Psoas muscle (tissue), 8 donors: ENCODE measurements around the gene POLR3GL. TPM values are rescaled to one million over a fixed set of nuclear protein-coding genes. Genes with fewer than 3 reads are reported as not detected.

ENCODE experiments used
- ATAC-seq, 4 donors: fragments of 200-7000 bp; cut with Tn5 transposase; one replicate each; pipeline ENCODE4 v1.9.1; 2020; ENCODE audit warnings: moderate library complexity in 3 of 4, mild to moderate bottlenecking in 2 of 4
- DNase-seq, 2 donors: peaks; one replicate each; pipeline ENCODE4 v3.0.0-alpha.2; 2020
- H3K27ac ChIP-seq: fragments of 200-600 bp; one replicate; pipeline ENCODE4 v1.8.0; 2022
- H3K27me3 ChIP-seq, 3 donors: fragments of 200-600 bp in 1 of 3; one replicate each; pipeline versions ENCODE4 v1.6.1 to v1.8.0; 2013 to 2022; ENCODE audit warnings: low read length in 2 of 3, mild to moderate bottlenecking in 2 of 3, moderate library complexity in 1 of 3; ENCODE audit not compliant: insufficient read depth in 3 of 3
- H3K36me3 ChIP-seq, 2 donors: fragments of 200-600 bp in 1 of 2; one replicate each; pipeline versions ENCODE4 v1.6.1 to v1.8.0; 2013 to 2022; ENCODE audit warnings: low read depth in 1 of 2, mild to moderate bottlenecking in 1 of 2, moderate library complexity in 1 of 2; ENCODE audit not compliant: insufficient read depth in 1 of 2
- H3K4me1 ChIP-seq: fragments of 200-600 bp; one replicate; pipeline ENCODE4 v1.8.0; 2022
- H3K4me3 ChIP-seq: fragments of 200-600 bp; one replicate; pipeline ENCODE4 v1.8.0; 2022; ENCODE audit warnings: mild to moderate bottlenecking
- H3K9me3 ChIP-seq: fragments of 200-600 bp; one replicate; pipeline ENCODE4 v1.8.0; 2022
- CTCF ChIP-seq: fragments of 200-600 bp; IDR thresholded peaks from one replicate; pipeline ENCODE4 v1.8.0; 2022; ENCODE audit warnings: antibody characterized with exemption
- WGBS, 3 donors: extraction: QIAGEN DNeasy Blood & Tissue Kit; methylation state at CpG; one replicate each; pipeline versions ENCODE4 v1.1.6 to v1.1.7; 2013; 5-methylcytosine and 5-hydroxymethylcytosine counted together
- intact Hi-C, 2 donors: fragments of 100-400 bp; cut with DNase I; formaldehyde crosslinking; loops; one replicate each; pipeline versions ENCODE4 v1.11.0 to v1.14.2; 2022
- polyA plus RNA-seq, 3 donors: library from polyadenylated mRNA; stranded (reverse); fragments of 200-250 nt; gene quantifications; one replicate each; pipeline ENCODE4 v1.2.3, GENCODE V29; 2013
- total RNA-seq, 4 donors: library from RNA; stranded (reverse); fragmentation: NEBNext Ultra II Directional in 2 of 4; extraction: Animal tissue kit (Norgen Biotek cat#: 25700) in 2 of 4; gene quantifications; one replicate each; pipeline versions ENCODE4 v1.2.1 to v1.2.4, GENCODE V29; 2021 to 2023
- donor health status: healthy with polysubstance abuse.
- donor health status: DM: no; HTN: no; CAD: no; lungs with moderate emphysema.
- donor health status: Bipolar disorder and iron deficiency.
- donor health status: healthy.
- donor health status: DM: yes; HTN: yes; CAD: no.
- donor health status: DM: no; HTN: no; CAD: no.
- donor health status: DM: no; HTN: no; CAD: no.
- donor health status: DM: yes; HTN: yes; CAD: no.

Gene POLR3GL
- total and polyA plus RNA-seq, 7 donors = 30.5 to 139 (median 59.9) TPM

GRCh38 chr1:145990249-145990855 is 25.9 kb downstream of the POLR3GL start:
- H3K27ac ChIP-seq = peak overlapping the region; percentile 98
- no peak overlapping the region for H3K4me3 ChIP-seq
- peaks cover 22% of the 10 kb centered on the region for H3K4me1 ChIP-seq
- H3K36me3 ChIP-seq = peaks cover 21 to 30% of the 10 kb centered on the region in 2 donors
- H3K9me3 ChIP-seq = no peaks in the 10 kb centered on the region
- H3K27me3 ChIP-seq = no peaks in the 10 kb centered on the region
- ATAC-seq (peak; percentile 18 to 26 (median 21)), DNase-seq (peak; percentile 59 to 81)
- intact Hi-C loops = no loop called here
- WGBS, 3 donors = 34 to 60% (median 35%) methylated on average over 7 of the region's 7 CpGs
- TF ChIP-seq CTCF = no peak

GRCh38 chr1:145991735-145992412 is 27.4 kb downstream of the POLR3GL start:
- H3K9me3 ChIP-seq = no peaks in the 10 kb centered on the region
- H3K27ac ChIP-seq = peak overlapping the region; percentile 98
- peaks cover 24 to 39% of the 10 kb centered on the region in 2 donors for H3K36me3 ChIP-seq
- DNase-seq (peak; percentile 36 to 67), ATAC-seq (peak; percentile 21 to 31 (median 29))
- peak overlapping the region; percentile 80 for H3K4me3 ChIP-seq
- no peaks in the 10 kb centered on the region for H3K27me3 ChIP-seq
- no peak for TF ChIP-seq CTCF
- peaks cover 10% of the 10 kb centered on the region for H3K4me1 ChIP-seq
- intact Hi-C loops = no loop called here
- 16 to 31% (median 20%) methylated on average over 10 of the region's 10 CpGs for WGBS, 3 donors

GRCh38 chr1:145992502-145992936 is 28.0 kb downstream of the POLR3GL start:
- Histone ChIP-seq H3K27me3 (no peaks in the 10 kb centered on the region), H3K27ac (peak overlapping the region; percentile 98), H3K9me3 (no peaks in the 10 kb centered on the region), H3K4me3 (peak overlapping the region; percentile 80), H3K4me1 (peaks cover 4% of the 10 kb centered on the region), H3K36me3 (peaks cover 24 to 39% of the 10 kb centered on the region in 2 donors)
- 13 to 55% (median 22%) methylated on average over 1 of the region's 1 CpG for WGBS, 3 donors
- ATAC-seq = peak; percentile 9 to 21 (median 14)
- peak in 1 of 2 donors; percentile 70 for DNase-seq
- intact Hi-C loops = no loop called here
- no peak for TF ChIP-seq CTCF

GRCh38 chr1:145992958-145993617 is 28.6 kb downstream of the POLR3GL start:
- no peak for ATAC-seq
- TF ChIP-seq CTCF = no peak
- intact Hi-C loops = no loop called here
- H3K4me3 ChIP-seq = peak overlapping the region; percentile 80
- peak overlapping the region; percentile 98 for H3K27ac ChIP-seq
- H3K27me3 ChIP-seq = no peaks in the 10 kb centered on the region
- H3K9me3 ChIP-seq = no peaks in the 10 kb centered on the region
- H3K36me3 ChIP-seq = peaks cover 24 to 39% of the 10 kb centered on the region in 2 donors
- no peak for DNase-seq
- peaks cover 4% of the 10 kb centered on the region for H3K4me1 ChIP-seq
- 33 to 52% (median 44%) methylated on average over 5 of the region's 5 CpGs for WGBS, 3 donors
